HG02852 (cell line): ENCODE results near the gene PTMS.

Experiments
- ATAC-seq: cut with Tn5 transposase; IDR thresholded peaks from one replicate; pipeline ENCODE4 v1.9.1; 2021; ENCODE audit warnings: mild to moderate bottlenecking, moderate library complexity; ENCODE audit not compliant: unreplicated experiment

PTMS gene

GRCh38 chr12:6752167-6752920 is 13.8 kb upstream of the PTMS start:
- no peak for ATAC-seq

GRCh38 chr12:6752921-6753771 is 13.0 kb upstream of the PTMS start, which contains the start of gene MLF2:
Gene MLF2 (minus strand): TSS chr12:6753141. CDS start chr12:6752334, 807 bp downstream.
- peak; percentile 89 for ATAC-seq

- ATAC-seq = no peak
These were observed 12.3 kb upstream of the PTMS start for GRCh38 chr12:6753772-6754356.

- ATAC-seq = no peak
These were observed 11.8 kb upstream of the PTMS start for GRCh38 chr12:6754411-6754810.

- no peak for ATAC-seq
These were observed 9.0 kb upstream of the PTMS start for GRCh38 chr12:6757028-6757690.

- no peak for ATAC-seq
These were observed 7.6 kb upstream of the PTMS start for GRCh38 chr12:6758506-6759095.

DNA sequence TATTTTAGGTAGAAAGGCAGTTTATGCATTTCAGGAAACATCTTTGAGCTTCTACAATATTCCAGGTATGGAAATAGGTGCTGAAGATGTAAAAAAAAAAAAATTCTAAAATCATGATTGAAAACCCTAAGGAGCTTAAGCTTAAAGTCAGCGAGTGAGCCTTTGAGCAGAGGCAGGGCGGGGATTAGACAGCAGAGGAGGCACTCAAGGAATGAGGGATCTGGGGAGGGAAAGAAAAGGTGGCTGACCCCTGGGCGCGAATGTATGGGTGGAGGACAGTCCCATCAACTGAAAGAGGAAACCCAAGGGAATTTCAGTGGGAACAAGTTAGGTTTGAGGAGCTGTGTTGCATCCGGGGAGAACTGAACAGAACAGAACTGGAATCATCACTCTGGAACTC is 6.4 kb upstream of the PTMS start:
- ATAC-seq = no peak

DNA sequence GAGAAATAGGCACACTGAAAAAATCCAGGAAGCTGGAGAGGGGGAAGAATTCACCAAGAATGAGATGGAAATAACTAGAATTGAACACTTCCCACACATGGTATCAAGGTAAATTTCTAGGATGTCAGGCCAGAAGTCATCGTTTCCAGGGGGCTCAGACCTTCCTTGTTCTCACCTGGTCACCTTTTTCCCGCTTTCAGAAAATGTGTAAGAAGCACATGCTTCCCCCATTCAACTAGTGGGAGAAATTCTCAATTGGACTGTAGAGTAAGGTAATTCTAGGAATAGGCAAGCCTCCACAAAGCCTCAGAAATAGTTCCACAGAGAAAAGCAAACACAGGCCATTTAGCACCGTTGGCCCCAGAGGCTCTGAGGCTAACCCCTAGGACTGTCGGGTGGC is 2.8 kb upstream of the PTMS start:
- ATAC-seq = no peak

DNA sequence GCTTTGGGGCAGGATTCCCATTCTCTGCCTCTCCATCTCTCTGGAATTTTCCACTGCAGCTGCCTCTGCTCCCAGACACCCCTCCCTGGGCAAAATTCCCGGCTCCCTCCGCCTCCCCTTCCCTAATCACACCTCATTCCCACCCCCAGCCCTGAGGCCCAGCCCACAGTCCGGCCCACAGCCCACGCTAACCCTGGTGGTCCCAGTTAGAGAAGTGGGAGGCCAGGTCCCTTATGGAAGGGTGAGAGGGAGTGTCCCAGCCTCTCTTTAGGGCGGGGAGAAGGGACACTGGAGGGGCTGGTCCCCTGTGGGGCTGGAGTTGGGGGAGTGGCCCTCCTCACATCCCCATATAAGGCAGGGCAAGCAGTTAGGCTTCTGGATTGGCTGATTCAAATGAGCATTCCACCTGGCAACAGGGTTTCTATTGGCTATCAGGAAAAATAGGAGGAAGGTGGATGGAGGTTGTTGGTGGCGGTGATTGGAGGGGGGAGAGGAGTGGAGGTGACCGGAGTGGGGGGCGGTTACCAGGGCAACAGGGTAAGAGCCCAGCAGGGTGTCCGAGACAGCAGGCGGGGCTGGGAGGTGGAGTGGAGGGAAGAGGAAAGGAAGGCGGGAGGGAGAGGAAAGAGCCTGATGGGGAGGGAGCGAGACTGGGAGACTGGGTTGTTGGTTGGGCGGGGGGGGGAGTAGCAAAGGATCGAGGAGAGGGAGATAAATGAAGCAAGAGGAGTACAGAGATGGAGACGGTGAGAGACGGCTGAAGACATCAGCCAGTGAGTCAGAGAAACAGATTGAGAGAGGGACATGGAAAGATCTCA is 1.9 kb upstream of the PTMS start:
- peak; percentile 77 for ATAC-seq

GRCh38 chr12:6765048-6765633 is 1.0 kb upstream of the PTMS start:
- ATAC-seq = no peak

GRCh38 chr12:6766651-6767349 is 637 bp downstream of the PTMS start:
- ATAC-seq = no peak

GRCh38 chr12:6767353-6768319 is 1.5 kb downstream of the PTMS start:
- ATAC-seq = no peak

GRCh38 chr12:6768437-6768914 is 2.3 kb downstream of the PTMS start:
- no peak for ATAC-seq

- no peak for ATAC-seq
These were observed 2.8 kb downstream of the PTMS start for GRCh38 chr12:6768990-6769389.

GRCh38 chr12:6769666-6770065 is 3.5 kb downstream of the PTMS start:
- ATAC-seq = no peak

- no peak for ATAC-seq
These were observed 3.9 kb downstream of the PTMS start for GRCh38 chr12:6770094-6770493.

DNA sequence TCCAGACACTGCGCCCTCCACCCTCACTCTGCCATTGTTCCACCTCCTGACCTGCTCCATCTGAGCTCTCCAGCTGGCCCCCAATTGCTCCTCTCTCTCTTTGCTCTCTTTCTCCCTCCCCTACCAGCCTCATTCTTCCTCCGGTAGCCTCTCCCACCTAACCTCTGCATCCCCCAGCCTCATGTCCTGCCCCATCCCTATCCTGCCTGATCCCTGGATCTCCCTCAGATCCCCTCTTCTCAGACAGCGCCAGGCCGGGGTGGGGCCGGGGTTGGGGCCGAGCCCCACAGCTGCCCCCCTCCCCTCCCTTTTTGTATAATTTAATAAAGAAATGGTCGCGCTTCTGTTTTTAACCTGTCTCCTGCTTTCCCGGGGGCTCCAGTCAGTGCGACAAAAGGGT is 4.4 kb downstream of the PTMS start:
- ATAC-seq = no peak

GRCh38 chr12:6771091-6771495 is 4.9 kb downstream of the PTMS start:
- no peak for ATAC-seq
